GM18517 (cell line): ENCODE data around the gene INPP5D.

ENCODE experiments used
- ATAC-seq: cut with Tn5 transposase; IDR thresholded peaks from one replicate; pipeline ENCODE4 v1.9.1; 2021; ENCODE audit warnings: mild to moderate bottlenecking, moderate library complexity; ENCODE audit not compliant: unreplicated experiment

INPP5D gene

DNA sequence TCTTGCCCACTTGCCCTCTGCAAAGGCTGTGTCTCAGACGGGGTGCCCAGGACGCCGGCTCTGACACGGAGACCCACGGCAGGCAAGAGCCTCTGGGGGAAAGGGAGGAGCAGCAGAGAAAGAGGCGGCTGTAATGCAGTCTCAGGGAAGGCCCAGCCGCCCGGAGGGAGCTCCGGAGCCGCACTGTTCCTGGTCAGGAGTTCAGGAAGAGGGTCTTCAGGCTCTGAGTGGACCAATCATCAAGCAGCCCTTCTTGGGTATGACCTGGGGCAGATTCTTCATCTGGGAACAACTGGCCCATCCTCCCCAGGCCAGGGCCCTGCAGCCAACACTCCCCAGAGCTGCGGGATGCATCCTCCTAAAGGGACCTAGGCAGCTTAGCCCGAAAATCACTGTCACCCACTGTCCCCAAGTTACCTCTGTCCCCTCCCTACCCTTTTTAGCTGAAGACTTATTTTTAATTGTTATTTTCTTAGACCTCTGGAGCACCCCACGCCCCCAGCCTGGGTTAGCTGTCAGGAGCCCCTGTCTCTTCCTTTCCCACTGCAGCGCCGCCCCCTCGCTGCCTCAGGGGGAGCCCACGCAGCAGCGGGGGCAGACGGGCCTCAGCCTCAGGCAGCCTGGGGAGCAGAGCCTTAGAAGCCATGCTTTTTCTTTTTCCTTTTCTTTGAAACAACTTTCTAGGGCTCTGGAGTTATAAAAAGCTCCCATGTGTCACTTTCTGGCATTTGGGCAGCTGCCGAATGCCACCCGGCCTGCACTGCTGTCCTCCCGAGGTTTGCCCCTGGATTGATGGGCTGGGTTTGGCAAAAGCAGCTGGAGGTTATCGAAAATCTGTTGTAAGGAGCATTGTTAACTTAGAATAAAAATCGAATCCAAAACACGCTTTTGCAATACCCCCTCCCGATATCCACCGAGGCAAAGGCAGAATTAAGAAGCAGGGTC is 28.3 kb upstream of the INPP5D start:
- ATAC-seq, result no peak

DNA sequence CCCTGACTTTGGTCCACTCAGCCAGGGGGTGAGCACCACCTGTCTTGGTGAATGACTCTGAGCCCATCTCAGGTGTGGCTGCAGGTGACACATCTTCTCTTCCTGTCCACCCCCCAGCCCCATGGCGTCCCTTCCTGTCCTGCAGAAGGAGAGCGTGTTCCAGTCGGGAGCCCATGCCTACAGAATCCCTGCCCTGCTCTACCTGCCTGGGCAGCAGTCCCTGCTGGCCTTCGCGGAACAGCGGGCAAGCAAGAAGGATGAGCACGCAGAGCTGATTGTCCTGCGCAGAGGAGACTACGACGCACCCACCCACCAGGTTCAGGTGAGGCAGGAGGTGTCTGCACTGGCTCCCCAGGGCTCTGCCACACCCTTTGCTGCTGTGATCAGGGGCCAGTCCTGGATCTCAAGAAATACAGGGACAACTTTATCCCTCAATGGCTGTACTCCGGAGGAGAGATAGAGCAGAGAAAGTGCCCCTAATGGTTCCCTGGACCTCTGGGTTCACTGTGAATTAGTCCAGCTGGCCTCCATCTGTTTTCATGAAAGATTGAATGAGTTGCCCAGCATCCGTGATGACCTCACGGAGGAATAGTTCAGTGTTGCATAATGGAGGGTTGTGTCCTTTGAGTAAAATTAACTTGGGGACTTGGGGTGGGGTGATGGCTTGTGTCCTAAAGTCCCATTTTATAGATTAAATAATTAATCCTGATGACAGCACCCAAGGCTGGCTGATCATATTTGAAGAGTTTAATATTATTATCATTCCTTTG is 27.4 kb upstream of the INPP5D start, which contains the start of gene NEU2:
Gene NEU2, plus strand, starts transcription at position 122 of the 770 bp plus-strand sequence. Its CDS starts 0 bp downstream, at position 122.
- no peak for ATAC-seq

DNA sequence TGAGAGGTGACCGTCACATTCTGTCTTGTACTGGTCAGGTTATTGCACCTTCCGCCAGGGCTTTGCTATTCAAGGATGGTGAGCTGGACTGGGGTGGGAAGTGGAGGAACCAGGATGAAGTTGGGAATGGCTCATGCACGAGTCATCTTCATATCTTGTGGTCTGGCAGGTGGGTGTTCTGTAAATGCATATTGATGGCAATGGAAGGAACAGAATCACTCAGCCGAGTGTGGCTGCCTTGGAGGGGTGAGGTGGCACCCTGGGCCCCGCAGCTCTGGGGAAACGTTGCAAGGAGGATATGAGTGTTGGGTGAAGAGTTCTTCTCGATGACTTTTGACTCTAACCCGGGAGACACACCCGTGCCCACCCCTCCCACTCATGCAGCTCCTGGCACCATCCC is 26.5 kb upstream of the INPP5D start:
- no peak for ATAC-seq

DNA sequence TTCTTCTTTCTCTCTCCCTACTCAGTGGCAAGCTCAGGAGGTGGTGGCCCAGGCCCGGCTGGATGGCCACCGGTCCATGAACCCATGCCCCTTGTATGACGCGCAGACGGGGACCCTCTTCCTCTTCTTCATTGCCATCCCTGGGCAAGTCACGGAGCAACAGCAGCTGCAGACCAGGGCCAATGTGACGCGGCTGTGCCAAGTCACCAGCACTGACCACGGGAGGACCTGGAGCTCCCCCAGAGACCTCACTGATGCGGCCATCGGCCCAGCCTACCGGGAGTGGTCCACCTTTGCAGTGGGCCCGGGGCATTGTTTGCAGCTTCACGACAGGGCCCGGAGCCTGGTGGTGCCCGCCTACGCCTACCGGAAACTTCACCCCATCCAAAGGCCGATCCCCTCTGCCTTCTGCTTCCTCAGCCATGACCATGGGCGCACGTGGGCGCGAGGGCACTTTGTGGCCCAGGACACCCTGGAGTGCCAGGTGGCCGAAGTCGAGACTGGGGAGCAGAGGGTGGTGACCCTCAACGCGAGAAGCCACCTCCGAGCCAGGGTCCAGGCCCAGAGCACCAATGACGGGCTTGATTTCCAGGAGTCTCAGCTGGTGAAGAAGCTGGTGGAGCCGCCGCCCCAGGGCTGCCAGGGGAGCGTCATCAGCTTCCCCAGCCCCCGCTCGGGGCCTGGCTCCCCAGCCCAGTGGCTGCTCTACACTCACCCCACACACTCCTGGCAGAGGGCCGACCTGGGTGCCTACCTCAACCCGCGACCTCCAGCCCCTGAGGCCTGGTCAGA is 25.9 kb upstream of the INPP5D start:
- no peak for ATAC-seq

- ATAC-seq, result no peak
Observed at GRCh38 chr2:233035426-233036161, 24.5 kb upstream of the INPP5D start.

GRCh38 chr2:233036162-233036838 is 23.8 kb upstream of the INPP5D start:
- ATAC-seq, result no peak

DNA sequence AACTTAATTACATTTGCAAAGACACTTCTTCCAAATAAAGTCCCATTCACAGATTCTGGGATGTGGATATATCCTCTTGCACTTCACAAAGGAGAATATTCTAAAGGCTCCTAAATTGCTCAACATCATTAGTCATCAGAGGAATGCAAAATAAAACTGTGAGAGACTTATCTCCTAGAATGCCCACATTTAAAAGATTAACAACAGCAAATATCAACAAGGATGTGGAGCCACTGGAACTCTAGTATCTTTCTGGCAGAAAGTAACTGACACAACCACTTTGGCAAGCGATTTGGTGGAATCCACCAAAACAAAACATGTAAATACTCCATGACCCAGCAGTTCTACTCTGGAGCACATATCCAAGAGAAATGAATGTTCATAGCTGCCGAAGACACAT is 23.1 kb upstream of the INPP5D start:
- no peak for ATAC-seq

GRCh38 chr2:233039212-233039845 is 20.8 kb upstream of the INPP5D start:
- no peak for ATAC-seq

GRCh38 chr2:233039846-233040530 is 20.2 kb upstream of the INPP5D start:
- no peak for ATAC-seq

- no peak for ATAC-seq
Observed at GRCh38 chr2:233040571-233040970, 19.6 kb upstream of the INPP5D start.

GRCh38 chr2:233041722-233042323 is 18.3 kb upstream of the INPP5D start:
- ATAC-seq, result no peak

- no peak for ATAC-seq
Observed at GRCh38 chr2:233042549-233042948, 17.6 kb upstream of the INPP5D start.

DNA sequence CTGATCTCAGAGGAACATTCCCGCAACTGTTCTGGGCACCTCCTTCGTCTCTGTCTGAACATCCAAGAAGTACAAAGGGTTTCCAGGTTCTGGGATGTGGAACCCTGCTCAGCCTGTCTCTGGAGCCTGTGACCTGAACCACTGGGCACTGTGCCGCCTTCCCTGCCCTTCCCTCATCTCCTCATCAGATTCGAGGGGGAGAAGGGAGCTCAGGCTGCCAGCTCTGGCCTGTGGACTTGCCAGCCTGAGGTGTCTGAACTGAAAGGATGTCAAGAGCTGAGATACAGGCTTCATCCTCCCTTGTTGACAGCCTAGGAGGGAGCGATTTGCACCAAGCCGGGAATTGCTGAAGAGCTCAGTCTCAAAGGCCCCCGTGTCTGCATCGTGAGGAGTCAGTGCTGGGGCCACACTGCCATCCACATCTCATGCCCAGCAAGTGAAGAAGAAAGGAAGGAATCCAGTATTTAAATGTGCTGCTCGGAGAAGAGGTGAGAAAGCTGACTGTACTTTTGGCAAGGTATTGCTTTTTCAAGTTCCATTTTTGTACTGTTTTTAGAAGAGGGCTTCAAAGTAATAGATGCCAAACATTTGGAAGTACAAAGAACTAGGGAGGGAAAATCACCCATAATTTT is 15.1 kb upstream of the INPP5D start:
- ATAC-seq, result no peak

DNA sequence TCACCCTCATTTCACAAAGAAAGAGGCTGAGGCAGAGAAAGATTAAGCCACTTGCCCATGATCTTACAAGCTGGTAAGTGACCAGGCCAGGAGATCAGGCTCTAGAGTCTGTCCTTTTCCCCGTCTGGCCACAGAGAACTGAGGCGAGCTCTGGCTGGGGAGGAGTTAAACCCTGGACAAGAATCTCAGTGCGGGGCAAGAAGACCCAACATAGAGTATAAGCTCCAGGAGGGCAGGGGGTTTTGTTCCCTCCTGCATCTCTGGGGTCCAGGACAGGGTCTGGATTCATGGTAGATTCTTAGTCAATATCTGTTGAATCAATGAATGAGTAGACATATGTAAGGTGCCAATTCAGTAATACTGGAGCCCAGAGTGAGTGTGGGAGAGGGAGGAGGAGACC is 12.9 kb upstream of the INPP5D start:
- ATAC-seq, result no peak

DNA sequence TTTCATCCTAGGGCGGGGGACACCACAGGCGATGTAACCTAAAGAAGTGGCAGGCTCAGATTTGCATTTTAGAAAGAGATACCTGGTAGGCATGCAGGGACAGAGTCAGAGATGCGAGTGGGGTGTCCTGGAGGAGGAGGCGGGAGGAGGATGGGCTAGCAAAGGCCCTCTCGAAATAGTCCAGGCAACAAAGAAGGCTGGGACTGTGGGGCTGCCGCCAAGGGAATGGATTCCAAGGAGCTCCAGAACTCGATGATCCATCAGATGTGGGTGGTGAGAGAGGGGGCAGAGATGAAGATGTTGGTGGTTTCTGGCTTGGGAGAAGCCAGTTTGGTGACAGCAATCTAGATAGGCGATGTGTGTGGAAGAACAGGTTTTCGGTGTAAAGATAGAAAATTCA is 12.5 kb upstream of the INPP5D start:
- ATAC-seq, result no peak

GRCh38 chr2:233048569-233049193 is 11.5 kb upstream of the INPP5D start:
- no peak for ATAC-seq

GRCh38 chr2:233049194-233049761 is 10.9 kb upstream of the INPP5D start:
- ATAC-seq, result no peak
